GM19372 (cell line): Measurements from ENCODE around the gene SMIM38.
"Not testable (repeated sequence)": the region's sequence is repeated elsewhere in the genome, so short reads cannot be mapped to it uniquely, and the experiment has no call there.

Experiments
- ATAC-seq: cut with Tn5 transposase; IDR thresholded peaks from one replicate; pipeline ENCODE4 v1.9.1; 2021; ENCODE audit warnings: mild to moderate bottlenecking, low read depth, moderate library complexity; ENCODE audit not compliant: unreplicated experiment

The SMIM38 gene

DNA sequence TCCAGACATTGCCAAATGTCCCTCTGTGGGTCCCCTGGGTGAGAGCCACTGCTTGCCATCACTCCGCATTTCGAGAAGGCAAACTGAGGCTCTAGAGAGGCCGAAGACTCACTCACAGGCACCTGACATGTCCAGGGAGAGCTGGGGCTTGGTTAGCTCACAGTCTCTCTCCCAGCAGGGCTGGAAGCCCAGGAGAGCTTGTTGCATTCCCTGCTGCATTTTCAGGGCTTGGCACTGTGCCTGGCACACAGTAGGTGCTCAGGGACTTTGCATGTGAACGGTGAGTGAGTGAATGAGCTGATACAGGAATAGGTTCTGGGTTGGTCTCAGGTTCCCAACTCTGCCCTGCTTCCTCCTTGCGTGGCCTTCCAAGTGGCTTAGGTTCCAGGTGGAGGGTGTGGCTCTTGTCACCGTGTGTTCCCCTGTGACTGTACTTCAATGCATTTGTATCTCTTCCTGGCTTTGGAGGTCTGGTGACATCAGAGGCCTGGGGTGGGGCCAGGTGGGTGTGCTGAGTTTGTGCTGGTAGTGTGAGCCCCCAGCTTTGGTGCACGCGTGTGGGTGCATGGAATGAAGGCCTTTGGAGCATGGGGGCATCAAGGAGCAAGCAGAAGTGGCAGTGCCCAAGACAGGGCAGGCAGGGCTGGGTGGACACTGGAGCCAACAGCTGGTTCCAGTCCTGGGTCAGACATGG lies 18.4 kb upstream of the SMIM38 start:
- no peak for ATAC-seq

DNA sequence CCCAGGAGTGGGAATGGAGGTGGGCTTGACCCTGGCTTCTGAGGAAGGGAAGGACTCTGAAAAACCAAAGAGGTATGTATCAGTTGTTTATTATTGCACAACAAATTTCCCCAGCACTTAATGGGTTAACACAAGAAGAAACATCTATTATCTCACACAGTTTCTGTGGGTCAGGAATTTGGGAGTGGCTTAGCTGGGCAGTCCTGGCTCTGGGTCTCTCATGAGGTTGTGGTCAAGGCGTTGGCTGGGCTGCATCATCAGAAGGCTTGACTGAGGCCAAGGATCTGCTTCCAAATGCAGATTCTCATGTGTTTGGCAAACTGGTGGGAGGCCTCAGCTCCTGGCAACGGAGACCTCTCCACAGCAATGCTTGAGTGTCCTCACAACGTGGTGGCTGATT lies 17.5 kb upstream of the SMIM38 start:
- ATAC-seq: no peak

GRCh38 chr11:69140161-69140560 lies 15.6 kb upstream of the SMIM38 start:
- not testable (repeated sequence) for ATAC-seq

DNA sequence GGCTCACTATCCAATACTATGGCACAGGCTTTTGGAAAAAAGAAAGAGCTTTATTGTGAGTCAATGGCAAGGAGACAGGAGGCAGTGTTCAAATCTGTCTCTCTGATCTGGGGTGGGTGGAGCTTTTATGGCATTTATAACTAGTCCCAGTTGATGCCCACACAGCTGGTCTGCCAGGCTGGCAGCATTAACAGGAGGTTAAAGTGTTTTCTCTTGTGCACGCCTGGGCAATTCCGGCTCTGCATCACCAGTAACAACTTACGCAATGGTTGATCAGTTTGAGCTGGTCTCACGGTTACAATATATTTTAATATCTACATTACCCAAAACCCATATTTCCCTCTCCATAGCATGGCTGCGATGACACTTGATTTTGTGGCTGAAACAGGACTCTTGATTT lies 15.1 kb upstream of the SMIM38 start:
- no peak for ATAC-seq

DNA sequence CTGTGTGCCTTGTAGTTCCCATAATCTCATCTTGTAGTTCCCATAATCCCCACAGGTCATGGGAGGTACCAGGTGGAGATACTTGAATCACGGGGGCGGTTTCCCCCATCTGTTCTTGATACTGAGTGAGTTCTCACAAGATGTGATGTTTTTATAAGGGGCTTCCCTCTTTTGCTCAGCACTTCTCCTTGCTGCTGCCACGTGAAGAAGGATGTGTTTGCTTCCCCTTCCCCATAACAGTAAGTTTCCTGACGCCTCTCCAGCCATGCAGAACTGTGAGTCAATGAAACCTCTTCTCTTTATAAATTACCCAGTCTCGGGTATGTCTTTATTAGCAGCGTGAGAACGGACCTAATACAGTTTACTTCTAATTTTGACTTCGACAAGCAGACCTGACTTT lies 14.0 kb upstream of the SMIM38 start:
- ATAC-seq: no peak

DNA sequence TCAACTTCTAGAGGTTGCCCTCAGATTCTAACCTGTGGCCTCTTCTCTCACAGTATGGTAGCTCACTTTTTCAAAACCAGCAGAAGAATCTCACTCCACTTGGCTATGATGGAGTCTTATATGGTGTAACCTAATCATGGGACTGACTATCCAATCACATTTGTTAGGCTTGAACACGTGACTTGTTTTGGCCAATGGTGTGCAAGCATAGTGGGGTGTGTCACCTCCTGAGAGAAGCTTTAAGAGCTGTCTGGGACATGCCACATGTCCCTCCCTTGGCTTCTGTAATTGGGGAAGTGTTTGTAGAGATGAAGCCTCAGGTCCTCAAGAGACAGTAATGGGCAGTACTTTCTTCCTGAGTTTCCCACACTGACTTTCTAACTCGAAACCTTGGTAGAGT lies 12.8 kb upstream of the SMIM38 start:
- ATAC-seq: no peak

GRCh38 chr11:69144316-69145049 lies 11.3 kb upstream of the SMIM38 start:
- no peak for ATAC-seq

GRCh38 chr11:69145050-69145380 lies 10.7 kb upstream of the SMIM38 start:
- no peak for ATAC-seq

- no peak for ATAC-seq
Measured at GRCh38 chr11:69148377-69148762, 7.4 kb upstream of the SMIM38 start.

DNA sequence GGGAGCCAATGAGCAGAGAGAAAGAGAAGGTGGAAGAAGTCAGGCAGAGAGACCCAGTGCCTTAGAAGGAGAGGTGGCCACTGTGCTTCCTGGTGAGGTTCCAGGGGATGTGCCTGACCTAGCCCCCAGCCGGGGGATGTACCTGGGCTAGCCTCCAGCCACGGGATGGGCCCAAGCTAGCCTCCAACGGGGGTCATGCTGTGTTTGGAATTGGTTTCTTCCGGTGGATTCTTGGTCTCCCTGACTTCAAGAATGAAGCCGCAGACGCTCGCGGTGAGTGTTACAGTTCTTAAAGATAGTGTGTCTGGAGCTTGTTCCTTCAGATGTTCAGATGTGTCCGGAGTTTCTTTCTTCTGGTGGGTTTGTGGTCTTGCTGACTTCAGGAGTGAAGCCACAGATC lies 6.9 kb upstream of the SMIM38 start:
- ATAC-seq: no peak

- not testable (repeated sequence) for ATAC-seq
Measured at GRCh38 chr11:69149338-69150045, 6.2 kb upstream of the SMIM38 start.

DNA sequence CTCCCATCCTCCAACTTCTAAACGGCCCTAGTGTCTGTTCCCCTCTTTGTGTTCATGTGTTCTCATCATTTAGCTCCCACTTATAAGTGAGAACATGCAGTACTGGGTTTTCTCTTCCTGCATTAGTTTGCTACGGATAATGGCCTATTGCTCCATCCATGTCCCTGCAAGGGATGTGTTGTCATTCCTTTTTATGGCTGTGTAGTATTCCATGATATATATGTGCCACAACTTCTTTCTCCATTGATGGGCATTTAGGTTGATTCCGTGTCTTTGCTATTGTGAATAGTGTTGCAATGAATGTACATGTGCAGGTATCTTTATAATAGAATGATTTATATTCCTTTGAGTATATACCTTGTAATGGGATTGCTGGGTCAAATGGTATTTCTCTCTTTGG lies 5.6 kb upstream of the SMIM38 start:
- no peak for ATAC-seq

- no peak for ATAC-seq
Measured at GRCh38 chr11:69151836-69152235, 3.9 kb upstream of the SMIM38 start.

DNA sequence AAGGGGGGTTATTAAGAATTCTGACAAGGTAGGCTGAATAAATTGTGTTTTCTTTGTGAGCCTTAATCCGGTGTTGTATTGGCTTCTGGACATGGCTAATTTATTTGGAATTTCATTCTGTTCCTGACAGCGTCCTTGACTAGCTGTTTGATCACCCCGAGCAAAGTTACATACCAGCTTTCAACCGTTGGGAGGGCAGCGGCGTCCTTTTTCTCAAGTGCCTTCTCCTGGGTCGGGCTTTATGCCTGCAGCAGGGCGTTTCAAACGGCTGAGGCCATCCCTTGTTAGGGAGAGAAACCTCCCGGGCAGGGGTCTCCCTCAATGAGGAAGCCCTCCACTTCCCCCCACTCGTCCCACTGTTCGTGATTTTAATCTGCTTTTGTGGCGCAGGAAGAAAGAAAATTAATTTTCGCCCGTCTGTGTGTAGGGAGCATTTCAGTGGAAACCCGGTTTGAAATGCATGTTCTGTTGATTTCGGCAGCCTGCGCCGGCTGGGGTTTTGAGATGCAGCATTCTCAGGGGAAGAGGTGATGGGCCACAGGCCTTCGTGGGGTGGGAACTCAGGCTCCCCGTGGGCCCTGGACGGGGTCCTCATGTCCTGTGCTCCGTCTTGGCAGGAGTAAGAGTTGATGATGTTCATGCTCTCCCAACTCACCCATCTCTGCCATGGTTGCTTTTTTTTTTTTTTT lies 2.9 kb upstream of the SMIM38 start:
- no peak for ATAC-seq

DNA sequence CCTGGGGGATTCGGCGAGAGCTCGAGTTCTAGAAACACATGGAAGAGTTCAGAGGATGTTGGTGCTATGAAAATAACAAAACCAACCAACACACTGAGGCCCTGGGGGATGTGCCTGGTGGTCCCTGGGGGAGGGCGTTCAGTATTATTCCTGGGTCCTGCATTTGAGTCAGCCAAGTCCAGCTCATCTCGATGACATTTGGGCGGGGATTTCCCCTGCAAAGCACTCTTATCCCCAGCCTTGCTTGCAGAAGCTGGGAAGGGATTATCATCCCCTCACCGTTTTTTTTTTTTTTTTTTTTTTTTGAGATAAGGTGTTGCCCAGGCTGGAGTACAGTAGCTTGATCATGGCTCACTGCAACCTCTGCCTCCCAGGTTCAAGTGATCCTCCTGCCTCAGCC lies 2.1 kb upstream of the SMIM38 start:
- no peak for ATAC-seq

GRCh38 chr11:69154211-69154913 lies 1.4 kb upstream of the SMIM38 start:
- ATAC-seq: no peak

- no peak for ATAC-seq
Measured at GRCh38 chr11:69154938-69155301, 815 bp upstream of the SMIM38 start.

GRCh38 chr11:69156235-69156639 lies 502 bp downstream of the SMIM38 start:
- ATAC-seq: no peak

GRCh38 chr11:69156673-69157155 lies 979 bp downstream of the SMIM38 start:
- no peak for ATAC-seq

DNA sequence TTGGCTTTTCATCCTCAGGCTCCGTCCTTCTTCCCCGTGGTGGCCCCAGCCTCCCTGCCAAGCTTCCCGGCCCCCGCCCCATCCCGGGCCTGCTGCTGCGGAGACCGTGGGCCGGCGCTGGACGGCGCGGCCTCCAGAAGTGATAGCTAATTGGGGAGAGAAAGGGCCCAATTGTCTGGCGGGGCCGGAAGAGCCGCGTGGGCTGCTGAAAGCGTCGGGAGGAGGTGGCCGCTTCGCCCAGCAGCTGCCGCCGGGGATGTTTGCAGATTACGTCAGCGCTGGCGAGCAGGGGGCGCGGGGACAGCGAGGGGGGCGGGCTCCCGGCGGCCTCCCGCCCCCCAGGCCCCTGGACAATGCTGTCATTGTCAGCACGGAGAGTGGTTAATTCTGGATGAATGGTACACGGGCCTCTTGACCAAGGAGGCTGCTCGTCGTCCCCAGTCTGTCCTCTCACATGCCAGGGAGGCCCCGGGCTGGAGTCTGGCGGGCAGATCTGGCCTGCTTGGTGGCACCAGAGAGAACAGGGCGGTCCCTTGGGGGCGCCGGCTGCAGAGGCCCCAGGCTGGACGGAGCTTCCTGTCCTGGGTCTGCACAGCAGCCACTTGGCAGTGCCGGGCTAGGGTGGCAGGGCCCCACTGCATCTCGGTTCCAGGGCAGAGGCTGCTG lies 1.6 kb downstream of the SMIM38 start:
- ATAC-seq: no peak
